Right hindlimb (tissue), 1 donor: ENCODE measurements around the gene CNIH3.
A peak's percentile ranks its signal among the peaks of the same experiment; 100 is the strongest.

Experiments
- DNase-seq: peaks from one replicate; pipeline ENCODE4 v3.0.0-alpha.2; 2018

The CNIH3 gene

DNA sequence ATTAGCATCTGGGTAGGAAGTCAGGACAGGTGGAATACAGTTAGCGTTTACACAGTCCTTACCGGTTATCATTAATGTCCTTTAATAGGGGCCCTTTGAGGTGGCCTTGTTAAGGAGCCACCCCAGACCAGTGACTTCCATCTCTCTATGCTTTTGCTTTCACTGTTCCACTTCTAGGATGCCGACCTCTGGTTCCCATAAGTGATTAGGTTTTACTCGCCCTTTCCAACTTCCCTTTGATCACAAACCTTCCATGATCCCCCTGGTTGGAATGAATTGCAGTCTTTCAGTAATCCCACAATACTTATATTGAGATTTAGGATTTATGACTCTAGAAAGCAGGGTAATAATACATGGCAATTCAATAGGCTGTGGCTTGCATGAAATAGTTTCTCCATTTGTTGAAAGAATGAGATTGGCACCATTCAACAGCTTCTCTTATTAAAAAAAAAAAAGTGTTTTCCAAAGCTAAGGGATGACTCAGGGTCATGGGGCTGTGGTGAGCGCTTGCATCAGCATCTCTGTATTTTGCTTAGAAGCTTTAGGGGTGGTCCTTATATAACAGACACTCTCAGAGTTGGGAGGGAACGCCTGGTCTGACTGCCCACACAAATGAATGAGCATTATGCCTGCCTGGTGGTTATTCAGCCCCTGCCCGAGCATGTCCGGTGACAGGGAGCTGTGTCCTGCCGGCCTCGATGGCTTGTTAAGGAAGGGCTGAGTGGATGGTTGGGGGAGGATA, 110.5 kb downstream of the CNIH3 start:
- no peak for DNase-seq

DNA sequence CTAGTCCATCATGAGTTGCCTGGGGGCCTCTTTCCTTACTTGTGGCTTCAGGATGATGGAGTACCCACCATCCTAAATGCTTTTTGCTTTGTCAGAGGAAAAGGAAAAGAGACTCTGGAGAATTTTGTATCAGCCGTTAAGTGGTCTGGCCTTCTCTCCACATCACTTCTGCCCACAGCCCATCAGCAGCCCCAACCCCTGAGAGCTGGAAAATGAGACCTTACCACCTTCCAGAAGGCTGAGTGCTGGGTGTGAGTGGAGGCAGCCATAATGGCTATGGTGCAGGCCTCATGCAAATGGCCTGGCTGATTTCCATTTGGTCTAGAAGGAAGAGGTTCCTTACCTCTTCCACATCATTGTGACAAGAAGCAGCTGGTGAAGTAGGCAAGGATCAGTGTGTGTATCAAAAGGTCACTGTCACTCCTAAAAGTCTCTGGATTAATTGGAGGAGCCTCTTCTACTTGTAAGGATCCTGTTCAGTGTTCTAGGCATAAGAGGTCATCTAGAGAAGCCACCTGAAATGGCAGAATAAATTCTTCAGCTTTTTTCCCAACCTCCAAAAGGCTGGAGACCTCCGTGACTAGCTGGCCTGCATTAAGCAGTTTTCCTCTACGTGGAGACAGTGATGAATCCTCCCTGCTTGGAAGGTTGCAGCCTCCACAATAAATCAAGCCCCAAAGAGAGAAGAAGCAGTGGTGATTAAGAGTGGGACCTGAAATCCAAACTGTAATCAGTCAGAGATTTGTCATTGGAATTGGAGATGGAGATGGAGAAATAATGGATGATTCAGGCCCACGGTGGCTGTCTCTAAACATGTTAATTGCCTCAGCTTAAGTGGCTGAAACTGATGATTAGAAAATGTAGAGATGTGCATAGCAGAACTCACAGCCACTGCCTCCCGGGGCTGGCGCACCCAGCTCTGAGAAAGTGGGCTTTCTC, 111.5 kb downstream of the CNIH3 start:
- DNase-seq = no peak

DNA sequence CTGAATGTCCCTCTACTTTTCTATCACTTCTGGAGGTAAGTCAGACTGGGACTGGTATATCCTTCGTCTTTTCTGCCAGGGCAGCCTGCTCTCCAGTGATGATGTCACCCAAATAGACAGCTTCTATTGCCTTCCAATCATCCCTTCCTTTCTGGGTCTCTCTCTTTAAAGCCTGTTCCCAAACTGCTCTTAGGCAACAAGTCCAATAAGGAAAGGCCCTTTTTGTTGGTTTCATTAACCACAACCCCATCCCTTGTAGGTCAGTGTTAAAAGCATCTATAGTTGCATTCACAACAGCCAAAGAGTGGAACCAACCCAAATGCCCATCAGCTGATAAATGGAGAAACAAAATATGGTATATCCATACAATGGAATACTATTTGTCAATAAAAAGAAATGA, 114.4 kb downstream of the CNIH3 start:
- no peak for DNase-seq

DNA sequence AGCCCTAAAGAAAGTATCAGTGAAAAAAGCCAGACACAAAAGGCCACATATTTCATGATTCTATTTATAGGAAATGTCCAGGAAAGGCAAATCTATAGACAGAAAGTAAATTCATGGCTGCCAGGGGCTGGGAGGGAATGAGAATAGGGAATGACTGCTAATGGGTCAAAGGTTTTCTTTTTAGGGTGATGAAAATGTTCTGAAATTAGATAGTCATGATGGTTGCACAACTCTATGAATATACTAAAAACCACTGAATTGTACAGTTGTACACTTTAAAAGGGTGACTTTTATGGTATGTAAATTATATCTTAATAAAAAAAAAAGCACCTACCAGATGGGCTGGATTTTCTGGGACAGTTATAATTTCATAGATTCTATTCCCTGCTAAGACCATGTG, 114.8 kb downstream of the CNIH3 start:
- DNase-seq = no peak

DNA sequence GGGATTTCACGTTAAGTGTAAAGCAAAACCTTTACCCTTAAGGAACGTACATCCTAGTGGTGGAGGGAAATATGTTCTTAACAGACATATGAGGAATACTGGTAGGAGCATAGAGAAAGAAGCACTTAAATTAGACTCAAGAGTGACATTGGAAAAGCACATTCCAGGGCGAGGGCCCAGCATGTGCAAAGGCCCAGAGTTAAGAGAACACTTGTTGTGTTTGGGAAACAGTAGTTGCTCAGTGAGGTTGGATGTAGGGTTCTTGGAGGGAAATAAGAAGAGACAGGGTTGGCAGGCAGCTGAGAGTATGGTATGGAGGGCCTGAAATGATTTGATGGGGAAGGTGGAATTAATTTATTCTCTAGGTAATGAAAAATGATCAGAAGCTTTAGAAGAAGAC, 115.5 kb downstream of the CNIH3 start:
- DNase-seq = no peak

DNA sequence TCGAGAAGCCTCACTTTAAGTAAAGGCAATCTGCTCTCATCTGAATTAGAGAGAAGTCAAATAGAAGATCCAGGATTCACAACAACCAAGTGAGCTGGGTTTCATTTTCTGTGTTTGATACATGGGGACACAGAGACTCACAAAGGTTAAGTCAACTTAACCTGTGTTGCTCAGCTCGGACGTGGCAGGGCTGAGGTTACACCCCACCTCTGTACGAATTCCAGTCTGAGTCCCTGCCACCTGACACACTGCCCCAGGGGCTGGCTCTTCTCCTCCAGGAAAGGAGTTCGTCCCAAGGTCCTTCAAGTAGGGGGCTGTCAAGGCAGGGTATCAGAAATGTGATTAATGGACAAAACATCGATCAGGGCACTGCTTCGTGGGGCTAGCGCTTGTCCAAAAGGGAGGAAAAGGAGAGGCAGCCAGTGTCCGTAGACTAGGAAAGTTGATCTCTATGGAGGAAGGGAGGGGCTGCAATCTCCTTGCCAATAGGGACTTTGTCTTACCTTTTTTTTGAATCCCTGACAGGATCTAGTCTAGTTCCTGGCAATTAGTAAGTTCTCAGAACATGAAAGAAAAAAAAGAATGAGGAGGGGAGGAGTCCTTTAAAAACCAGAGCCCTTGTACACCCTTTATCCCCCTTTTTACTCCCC, 116.4 kb downstream of the CNIH3 start:
- DNase-seq = no peak

DNA sequence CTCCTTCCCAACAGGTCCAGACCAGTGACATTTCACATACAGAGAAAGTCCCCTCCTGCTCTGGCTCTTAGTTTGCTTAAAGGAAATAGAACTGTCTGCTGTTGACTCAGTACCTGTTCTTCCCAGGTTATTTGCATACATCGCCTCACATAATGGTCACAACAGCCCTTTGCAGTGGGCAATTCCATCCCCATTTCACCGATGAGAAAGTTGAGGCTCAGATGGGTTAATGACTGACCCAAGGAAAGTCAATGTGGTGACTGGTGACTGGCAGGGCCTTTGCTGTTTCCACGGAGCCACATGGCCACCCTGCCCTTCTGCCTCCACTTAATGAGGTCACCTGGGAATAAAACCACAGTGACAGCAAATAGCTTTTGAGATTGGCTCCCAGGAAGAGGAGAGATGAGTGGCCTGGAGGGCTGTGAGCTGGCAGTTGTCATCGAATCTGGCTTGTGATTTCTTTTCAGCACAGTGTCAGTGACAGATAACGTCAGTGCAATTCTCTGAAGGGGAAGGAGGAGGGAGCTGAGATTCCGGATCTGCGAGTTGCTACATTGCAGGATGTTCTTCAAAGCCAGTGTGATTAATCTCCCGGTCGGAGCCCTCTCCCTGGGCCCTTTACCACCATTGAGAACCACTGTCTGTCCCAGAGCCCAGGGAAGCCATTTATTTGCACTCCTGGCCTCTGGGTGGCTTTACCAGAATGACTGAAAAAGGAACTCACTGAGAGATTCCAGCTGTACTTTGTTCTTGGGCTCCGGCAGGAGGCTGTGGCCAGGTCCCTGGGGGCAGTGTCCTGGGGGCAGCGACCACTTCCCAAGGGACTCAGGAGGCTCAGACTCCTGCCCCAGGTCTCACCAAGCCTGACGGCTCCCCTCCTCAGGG, 117.2 kb downstream of the CNIH3 start:
- DNase-seq = no peak

DNA sequence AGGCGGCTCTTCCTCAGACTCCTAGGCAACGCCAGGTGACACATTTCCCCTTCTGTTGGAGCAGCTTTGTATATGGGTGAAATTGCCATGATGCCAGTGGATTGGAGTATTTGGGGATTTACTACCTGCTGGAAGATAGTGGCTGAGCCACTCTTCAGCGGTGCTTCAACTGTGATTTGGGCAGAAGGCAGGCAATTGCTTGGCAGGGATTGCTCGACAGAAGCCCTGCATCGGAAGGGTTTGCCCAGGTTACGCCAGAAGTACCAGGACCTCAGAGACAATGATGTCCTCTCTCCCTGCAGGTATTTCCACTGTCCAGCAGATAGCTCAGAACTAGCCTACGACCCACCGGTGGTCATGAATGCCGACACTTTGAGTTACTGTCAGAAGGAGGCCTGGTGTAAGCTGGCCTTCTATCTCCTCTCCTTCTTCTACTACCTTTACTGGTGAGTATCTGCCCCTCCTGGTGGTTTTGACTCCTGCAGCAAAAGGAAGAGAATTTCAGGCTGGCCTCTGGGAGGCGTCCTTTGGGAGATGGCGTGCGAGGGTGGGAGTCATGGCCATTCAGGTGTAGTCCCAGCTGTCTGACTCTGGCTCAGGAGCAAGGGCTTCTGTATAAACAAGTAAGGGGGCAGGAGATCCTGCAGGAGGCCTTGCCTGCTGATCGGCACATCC, 118.3 kb downstream of the CNIH3 start:
- no peak for DNase-seq

DNA sequence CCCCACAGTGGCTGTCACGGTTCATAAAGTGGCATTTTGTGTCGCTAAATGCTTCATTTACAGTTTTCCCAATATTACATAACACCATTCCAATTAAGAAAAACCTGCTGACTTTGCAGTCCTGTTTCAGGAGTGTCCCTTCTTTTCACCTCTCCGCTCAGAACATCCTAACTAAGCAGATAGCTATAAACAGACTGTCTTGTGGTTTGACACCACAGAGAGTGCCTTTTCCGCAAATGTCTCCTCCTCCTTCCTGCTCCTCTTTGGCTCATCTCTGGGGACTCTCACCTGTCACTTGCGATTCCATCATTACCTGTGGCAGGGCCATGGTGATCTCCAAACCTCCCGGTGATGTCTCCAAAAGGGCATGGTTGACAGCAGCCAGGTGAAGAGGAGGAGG, 119.0 kb downstream of the CNIH3 start:
- DNase-seq = no peak

DNA sequence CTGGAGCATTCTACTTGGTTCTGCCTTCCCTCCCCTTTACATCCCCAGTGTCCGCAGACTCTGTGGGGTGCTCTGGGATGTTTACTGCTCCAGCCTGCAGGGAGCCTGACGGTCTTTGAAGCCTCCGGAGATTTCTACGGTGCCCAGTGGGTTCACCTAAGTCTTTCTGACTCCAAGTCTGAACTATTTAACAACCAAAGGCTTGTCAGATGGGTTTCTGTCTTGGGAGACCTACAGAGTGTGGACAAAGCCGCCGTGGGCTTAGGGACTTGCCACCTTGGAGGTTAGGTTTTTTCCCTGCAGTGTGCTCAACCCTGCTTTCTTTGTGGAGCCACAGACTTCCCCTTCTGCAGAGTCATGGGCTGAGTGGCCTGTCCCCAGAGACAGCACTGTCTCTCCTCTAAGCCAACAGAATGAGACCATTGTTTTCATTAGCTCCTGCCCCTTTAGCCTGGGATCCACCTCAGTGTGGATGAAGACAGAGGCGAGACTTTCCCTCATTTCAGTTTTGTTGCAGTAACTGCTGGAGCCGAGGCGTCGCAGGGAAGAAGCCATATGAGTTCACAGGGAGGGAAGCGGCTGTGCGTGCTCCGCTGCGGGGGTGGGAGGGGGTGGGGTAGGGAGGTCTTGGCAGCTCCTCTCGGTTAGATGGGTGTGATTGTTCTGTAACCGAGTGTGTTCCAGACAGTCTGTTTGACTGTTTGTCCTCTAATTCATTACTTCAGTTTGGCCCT, 120.7 kb downstream of the CNIH3 start:
- DNase-seq = peak; percentile 61

DNA sequence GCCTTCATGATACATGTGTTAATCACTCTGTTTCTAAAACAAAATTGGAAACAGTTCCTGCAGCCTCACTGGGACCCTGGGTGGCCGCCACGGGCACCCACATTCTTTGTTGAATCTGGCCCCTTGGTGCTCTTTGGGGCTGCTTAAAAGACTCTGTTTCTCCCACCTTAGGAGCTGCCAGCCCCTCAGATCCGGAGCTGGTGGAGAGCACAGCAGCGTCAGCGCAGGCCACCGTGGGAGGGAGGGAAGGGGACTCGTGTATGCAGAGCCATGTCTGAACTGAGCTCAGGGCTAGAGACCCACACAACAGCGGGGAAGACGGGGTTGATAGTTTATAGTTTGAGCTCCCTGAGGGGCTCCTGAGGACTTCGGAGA, 121.2 kb downstream of the CNIH3 start:
- DNase-seq = no peak

DNA sequence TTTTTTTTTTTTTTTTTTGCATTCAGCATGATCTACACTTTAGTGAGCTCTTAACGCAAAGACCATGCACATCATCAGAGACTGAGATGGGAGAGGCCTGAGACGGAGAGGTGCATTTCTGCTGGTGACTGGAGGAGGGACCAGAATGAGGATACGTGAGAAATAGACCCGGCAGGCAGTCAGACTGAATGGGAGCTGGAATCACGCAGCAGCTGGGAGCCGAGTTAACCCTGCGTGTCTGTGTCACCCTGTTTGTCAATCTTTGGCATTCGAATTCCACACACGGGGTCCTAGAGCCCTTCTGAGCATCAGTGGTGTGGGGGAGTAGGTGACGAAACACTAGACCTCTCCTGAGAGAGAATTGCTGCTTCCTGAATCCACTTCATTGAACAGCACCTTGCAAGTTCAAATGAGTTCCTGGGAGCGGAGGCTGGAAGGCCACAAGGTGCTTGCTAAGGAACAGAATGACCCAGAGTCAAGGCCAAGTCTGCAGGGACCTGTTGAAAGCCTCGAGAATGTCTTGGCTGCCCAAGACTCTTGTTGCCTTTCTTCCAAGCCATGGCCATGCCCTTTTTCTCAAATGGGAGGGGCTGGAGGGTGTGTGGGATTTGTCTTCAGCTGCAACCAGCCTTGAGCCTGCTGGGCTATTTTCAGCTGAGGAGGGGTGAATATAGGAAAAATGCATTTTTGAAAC, 123.3 kb downstream of the CNIH3 start:
- no peak for DNase-seq

DNA sequence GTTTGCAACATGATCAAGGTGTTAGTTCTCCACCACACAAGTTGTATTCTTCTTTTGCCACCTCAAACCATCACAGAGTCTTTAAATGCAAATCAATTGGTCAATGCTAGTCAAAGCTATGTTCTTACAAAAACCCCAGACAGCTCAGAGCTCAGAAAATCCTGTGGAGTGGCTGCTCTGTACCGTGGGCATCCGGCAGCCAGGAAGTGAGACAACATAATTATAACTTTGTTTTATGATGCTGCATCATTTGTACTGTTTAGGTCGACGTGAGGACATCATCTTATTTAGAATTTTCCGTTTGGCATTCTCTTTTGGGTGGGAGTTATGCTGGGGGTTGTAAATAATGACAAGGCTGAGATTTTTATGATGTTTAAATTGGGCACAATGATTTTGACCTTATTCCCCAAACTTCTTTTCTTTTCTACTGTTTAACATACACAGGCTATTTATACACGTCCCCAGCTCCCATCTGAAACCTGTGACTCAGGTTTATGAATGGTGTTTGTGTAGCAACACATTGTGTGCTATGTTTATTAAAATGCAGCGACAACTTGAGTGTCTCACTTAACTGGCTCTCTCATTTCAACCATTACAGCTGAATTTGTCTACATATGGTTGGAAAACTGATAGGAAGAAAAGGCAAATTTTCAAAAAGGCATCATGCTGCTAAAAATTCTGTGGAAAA, 124.0 kb downstream of the CNIH3 start:
- no peak for DNase-seq

DNA sequence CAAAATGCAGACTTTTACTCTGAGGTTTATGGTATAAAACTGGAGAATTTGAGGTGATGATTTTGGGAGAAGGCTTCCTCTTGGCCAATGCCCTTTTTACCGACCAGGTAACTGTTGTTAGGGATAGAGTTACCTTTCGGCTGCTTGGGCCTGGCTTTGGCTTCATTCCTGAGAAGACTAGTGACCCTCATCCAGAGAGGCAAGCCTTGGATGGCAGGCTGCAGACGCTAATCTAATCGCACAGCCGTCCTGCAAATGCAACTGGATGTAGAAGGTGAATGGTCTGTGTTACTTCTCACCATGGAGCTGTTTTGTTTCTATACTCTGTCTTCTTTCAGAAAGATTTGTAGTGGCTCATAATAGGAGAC, 124.6 kb downstream of the CNIH3 start:
- no peak for DNase-seq

DNA sequence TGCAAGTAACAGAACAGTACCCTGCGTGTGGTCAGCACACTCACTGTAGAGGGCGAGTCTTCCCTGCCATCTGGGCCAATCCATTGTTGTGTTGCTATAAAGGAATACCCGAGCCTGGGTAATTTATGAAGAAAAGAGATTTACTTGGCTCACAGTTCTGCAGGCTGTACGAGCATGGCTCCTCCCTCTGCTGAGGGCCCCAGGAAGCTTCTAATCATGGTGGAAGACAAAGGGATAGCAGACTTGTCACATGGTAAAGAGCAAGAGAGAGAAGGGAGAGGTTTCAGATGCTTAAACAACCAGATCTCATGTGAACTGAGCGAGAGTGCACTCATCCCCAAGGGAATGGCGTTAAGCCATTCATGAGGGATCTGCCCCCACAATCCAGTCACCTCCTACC, 126.2 kb downstream of the CNIH3 start:
- no peak for DNase-seq

DNA sequence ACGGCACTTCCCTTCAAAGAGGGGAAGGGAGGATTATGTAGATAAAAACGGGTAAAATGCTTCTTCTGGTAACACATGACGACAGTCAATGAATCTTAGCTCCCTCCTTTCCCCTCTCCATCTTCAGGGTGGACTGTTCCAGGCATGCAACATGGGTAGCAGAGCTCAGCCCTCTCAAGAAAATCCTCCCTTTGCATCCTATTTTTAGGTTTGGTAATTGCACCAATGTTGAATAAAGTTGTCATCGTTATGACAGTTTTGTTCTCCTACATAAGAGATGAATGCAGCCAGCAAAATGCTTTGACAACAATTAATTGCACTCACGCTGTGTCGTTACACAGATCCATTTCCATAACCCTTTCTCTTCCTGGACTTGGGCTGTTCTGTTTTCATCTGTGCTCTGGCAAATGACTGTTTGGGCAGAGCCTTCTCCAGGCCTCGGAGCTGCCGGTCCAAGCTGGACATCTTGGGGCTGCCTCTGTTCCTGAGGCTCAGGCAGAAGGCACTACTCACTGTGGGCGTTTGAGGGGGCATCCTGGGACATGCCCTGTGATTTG, 127.6 kb downstream of the CNIH3 start:
- no peak for DNase-seq

DNA sequence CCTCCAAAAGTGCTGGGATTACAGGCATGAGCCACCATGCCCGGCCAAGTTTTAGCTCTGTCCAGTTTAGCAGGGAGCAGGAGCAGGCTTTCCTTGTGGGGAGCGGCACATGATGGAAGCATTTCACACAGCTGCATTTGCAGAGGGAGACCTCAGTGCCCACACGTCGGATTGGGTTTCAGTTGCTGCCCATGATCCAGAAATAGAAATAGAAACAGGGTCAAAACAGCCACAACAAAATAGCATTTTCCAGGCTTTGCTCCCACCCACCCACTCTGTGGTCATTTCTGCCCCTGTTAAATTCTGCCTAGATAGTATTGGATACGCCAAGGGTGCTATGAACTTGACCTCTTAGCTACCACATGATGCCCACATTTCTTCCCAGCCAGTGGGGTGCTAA, 128.4 kb downstream of the CNIH3 start:
- DNase-seq = peak; percentile 67

DNA sequence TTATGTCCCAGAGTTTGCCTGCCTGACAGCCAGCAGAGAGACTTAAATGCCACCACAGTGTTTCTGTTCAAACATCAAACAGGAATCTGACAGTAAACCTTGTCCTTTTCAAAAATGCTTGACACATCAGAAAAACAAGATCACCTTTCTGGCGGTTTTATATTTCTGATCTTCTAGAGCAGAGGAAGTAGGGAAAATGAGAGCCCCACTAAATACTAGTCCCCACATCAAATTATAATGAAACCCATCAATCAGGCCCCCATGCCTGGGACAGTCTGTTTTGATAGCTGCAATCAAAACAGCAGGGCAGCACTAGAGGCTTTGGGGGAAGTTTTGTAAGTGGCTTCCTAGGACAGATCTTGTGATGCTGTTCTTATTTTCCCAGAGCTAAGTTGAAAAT, 129.3 kb downstream of the CNIH3 start:
- no peak for DNase-seq

DNA sequence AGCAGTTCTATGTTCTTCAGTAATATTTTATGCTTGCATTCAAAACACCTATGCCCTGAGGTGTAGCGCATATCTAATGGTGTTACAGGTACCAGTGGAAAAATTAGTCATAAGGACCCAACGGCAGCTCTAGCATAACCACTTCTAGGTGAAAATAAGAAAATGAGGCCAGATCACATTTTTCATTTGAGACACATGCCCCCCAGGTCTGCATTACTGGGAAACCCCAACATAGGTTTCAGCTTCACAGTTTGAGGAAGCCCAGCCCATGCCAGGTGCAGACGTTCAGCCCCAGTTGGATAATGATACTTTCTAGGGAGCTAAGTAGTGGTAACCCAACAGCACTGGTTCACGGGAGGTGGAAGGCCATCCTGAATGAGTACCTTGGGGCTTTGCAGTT, 129.8 kb downstream of the CNIH3 start:
- DNase-seq = no peak

DNA sequence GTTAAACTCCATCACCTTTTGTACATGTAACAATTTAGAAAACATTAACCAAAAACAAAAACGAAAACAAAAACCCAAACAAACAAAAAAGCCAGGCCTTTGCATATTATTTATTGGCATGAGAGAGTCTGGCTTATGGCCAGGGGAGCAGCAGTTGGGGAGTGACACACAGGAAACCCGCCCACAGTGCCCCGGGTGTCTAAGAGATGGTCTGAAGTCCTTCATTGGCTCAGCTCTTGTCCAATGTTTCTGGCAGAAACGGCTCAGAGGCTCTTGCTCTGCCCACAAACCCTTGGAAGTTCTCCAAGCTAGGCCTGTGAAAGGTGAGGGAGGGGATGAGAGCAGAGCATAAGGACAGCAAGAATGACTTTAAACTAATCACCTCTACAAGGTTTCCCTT, 131.5 kb downstream of the CNIH3 start:
- DNase-seq = no peak
